Keratinocyte (primary cell): ENCODE results near the gene TMEM30A.
A peak's percentile ranks its signal among the peaks of the same experiment; 100 is the strongest.

Experiments used
- CTCF ChIP-seq, 3 experiments: IDR thresholded peaks in 1 of 3; conservative IDR thresholded peaks in 1 of 3; optimal IDR thresholded peaks in 1 of 3; 2 replicates in 2 of 3; 3 replicates in 1 of 3; pipeline versions ENCODE3 to v1.5.1; 2011; ENCODE audit warnings: low read length in 3 of 3, mild to moderate bottlenecking in 3 of 3, moderate library complexity in 2 of 3, control low read depth in 1 of 3, inconsistent platforms in 1 of 3; ENCODE audit not compliant: insufficient read depth in 2 of 3; ENCODE audit errors: extremely low read depth in 1 of 3
- EZH2 ChIP-seq: IDR thresholded peaks from one replicate; pipeline ENCODE4 v1.6.1; 2012; ENCODE audit warnings: inconsistent platforms, mild to moderate bottlenecking, low read length, moderate library complexity

- peak in 2 of 3 experiments; percentile 55 to 64 for TF ChIP-seq CTCF (optimal IDR thresholded peaks at IDR 0.05 in 1 of 3, IDR thresholded peaks at IDR 0.05 in 1 of 3, conservative IDR thresholded peaks at IDR 0.05 in 1 of 3; ENCODE audit: extremely low read depth in 1 of 3, insufficient read depth in 2 of 3, low read length in 3 of 3)
- TF ChIP-seq EZH2, result no peak
Observed at GRCh38 chr6:75266716-75267291, 17.8 kb downstream of the TMEM30A start.
